Endodermal cell (in vitro differentiated cells): ENCODE results near the gene JAKMIP2. TPM values are rescaled to one million over a fixed set of nuclear protein-coding genes. Genes with fewer than 3 reads are reported as not detected.

Source experiments
- DNase-seq: peaks from one replicate; pipeline ENCODE4 v3.0.0-alpha.2; 2017
- H3K27ac ChIP-seq: 2 replicates; pipeline ENCODE4 v1.5.1; 2013; ENCODE audit warnings: mild to moderate bottlenecking, low read depth, low read length, moderate library complexity
- H3K27me3 ChIP-seq: 2 replicates; pipeline ENCODE4 v1.6.1; 2013; ENCODE audit warnings: mild to moderate bottlenecking, low read length, moderate library complexity; ENCODE audit not compliant: insufficient read depth, control insufficient read depth, poor library complexity, severe bottlenecking
- H3K36me3 ChIP-seq: 2 replicates; pipeline ENCODE4 v1.7.0; 2013; ENCODE audit warnings: mild to moderate bottlenecking, low read length, moderate library complexity; ENCODE audit not compliant: control insufficient read depth, insufficient read depth
- H3K4me1 ChIP-seq: one replicate; pipeline ENCODE4 v1.7.0; 2013; ENCODE audit warnings: low read length; ENCODE audit not compliant: control insufficient read depth, insufficient read depth
- H3K4me3 ChIP-seq: 2 replicates; pipeline ENCODE4 v1.5.1; 2013; ENCODE audit warnings: mild to moderate bottlenecking, low read length, moderate library complexity
- H3K9ac ChIP-seq: 2 replicates; pipeline ENCODE4 v1.6.1; 2013; ENCODE audit warnings: mild to moderate bottlenecking, low read length, moderate library complexity; ENCODE audit not compliant: poor library complexity, severe bottlenecking; ENCODE audit errors: extremely low read depth
- H3K9me3 ChIP-seq: 2 replicates; pipeline ENCODE4 v1.6.1; 2013; ENCODE audit warnings: mild to moderate bottlenecking, low read length, moderate library complexity; ENCODE audit not compliant: control insufficient read depth
- H3K27ac Mint-ChIP-seq: 2 replicates; pipeline ENCODE4 v1.8.0; 2020; ENCODE audit warnings: mixed read lengths
- H3K27me3 Mint-ChIP-seq: 2 replicates; pipeline ENCODE4 v1.8.0; 2021; ENCODE audit warnings: mild to moderate bottlenecking, mixed read lengths; ENCODE audit not compliant: insufficient read depth
- H3K36me3 Mint-ChIP-seq: 2 replicates; pipeline ENCODE4 v1.8.0; 2020; ENCODE audit warnings: low read depth, mixed read lengths
- H3K4me1 Mint-ChIP-seq: 2 replicates; pipeline ENCODE4 v1.8.0; 2020; ENCODE audit warnings: mixed read lengths
- H3K4me3 Mint-ChIP-seq: 2 replicates; pipeline ENCODE4 v1.8.0; 2020; ENCODE audit warnings: mild to moderate bottlenecking, moderate library complexity, mixed read lengths
- H3K9me3 Mint-ChIP-seq: 2 replicates; pipeline ENCODE4 v1.8.0; 2020; ENCODE audit warnings: mild to moderate bottlenecking, mixed read lengths
- CTCF ChIP-seq: fragments of 200-600 bp; sonication (generic); conservative IDR thresholded peaks from 2 replicates; pipeline ENCODE4 v1.5.0; 2021; ENCODE audit warnings: antibody characterized with exemption, mild to moderate bottlenecking
- WGBS, 2 experiments: methylation state at CpG; one replicate each; pipeline versions ENCODE4 v1.1.5 to v1.1.7; 2013; ENCODE audit warnings: missing lambda C conversion rate in 2 of 2, mixed read lengths in 1 of 2; ENCODE audit not compliant: insufficient coverage in 1 of 2, insufficient read length in 1 of 2; 5-methylcytosine and 5-hydroxymethylcytosine counted together
- total RNA-seq, 2 donors: library from RNA; stranded (reverse); fragmentation: NEBNext Ultra II Directional in 1 of 2; extraction: Animal tissue kit (Norgen Biotek cat#: 25700) in 1 of 2; gene quantifications; 2 replicates in 1 of 2; 3 replicates in 1 of 2; pipeline ENCODE4 v1.2.1, GENCODE V29; 2021

Gene JAKMIP2
- total RNA-seq, 2 donors from 2014 or later, result 6.9 to 16.7 TPM

- no peak for DNase-seq
- Mint-ChIP-seq H3K36me3 (peaks cover 2% of the 10 kb centered on the region), H3K4me3 (no peak overlapping the region), H3K27ac (no peak overlapping the region), H3K4me1 (peaks cover 6% of the 10 kb centered on the region), H3K9me3 (no peaks in the 10 kb centered on the region), H3K27me3 (no peaks in the 10 kb centered on the region)
- no peak for TF ChIP-seq CTCF
- Histone ChIP-seq H3K4me3 (no peak overlapping the region), H3K36me3 (no peaks in the 10 kb centered on the region), H3K27me3 (no peaks in the 10 kb centered on the region), H3K9me3 (no peaks in the 10 kb centered on the region), H3K4me1 (no peaks in the 10 kb centered on the region), H3K9ac (no peak overlapping the region), H3K27ac (no peak overlapping the region)
- 100% methylated on average over 1 of the region's 2 CpGs; no CpG with 5 or more reads in 1 of the 2 experiments for WGBS, 2 experiments
These were observed 163.1 kb downstream of the JAKMIP2 start for GRCh38 chr5:147619281-147619878.

GRCh38 chr5:147617711-147618350, 164.7 kb downstream of the JAKMIP2 start:
- Mint-ChIP-seq H3K9me3 (no peaks in the 10 kb centered on the region), H3K36me3 (peaks cover 2% of the 10 kb centered on the region), H3K4me1 (peaks cover 14% of the 10 kb centered on the region), H3K4me3 (no peak overlapping the region), H3K27ac (no peak overlapping the region), H3K27me3 (no peaks in the 10 kb centered on the region)
- Histone ChIP-seq H3K4me3 (no peak overlapping the region), H3K27me3 (no peaks in the 10 kb centered on the region), H3K4me1 (peaks cover 3% of the 10 kb centered on the region), H3K36me3 (no peaks in the 10 kb centered on the region), H3K9ac (no peak overlapping the region), H3K27ac (no peak overlapping the region), H3K9me3 (no peaks in the 10 kb centered on the region)
- TF ChIP-seq CTCF, result no peak
- WGBS, 2 experiments, result 96 to 97% methylated on average over 6 of the region's 6 CpGs
- no peak for DNase-seq

GRCh38 chr5:147617191-147617606, 165.3 kb downstream of the JAKMIP2 start:
- Mint-ChIP-seq H3K27ac (no peak overlapping the region), H3K9me3 (no peaks in the 10 kb centered on the region), H3K4me1 (peaks cover 19% of the 10 kb centered on the region), H3K36me3 (peaks cover 2% of the 10 kb centered on the region), H3K27me3 (no peaks in the 10 kb centered on the region), H3K4me3 (no peak overlapping the region)
- 91 to 100% methylated on average over 2 to 4 of the region's 4 CpGs for WGBS, 2 experiments
- Histone ChIP-seq H3K9me3 (no peaks in the 10 kb centered on the region), H3K27me3 (no peaks in the 10 kb centered on the region), H3K36me3 (no peaks in the 10 kb centered on the region), H3K9ac (no peak overlapping the region), H3K4me1 (peaks cover 3% of the 10 kb centered on the region), H3K27ac (no peak overlapping the region), H3K4me3 (no peak overlapping the region)
- no peak for DNase-seq
- TF ChIP-seq CTCF, result no peak
